SK-N-SH (cell line): ENCODE results near the gene DCK. TPM values are rescaled to one million over a fixed set of nuclear protein-coding genes. Genes with fewer than 3 reads are reported as not detected.

Experiments used
- CTCF ChIA-PET: fragments of 300-600, 350-600 bp; formaldehyde crosslinking; extraction: SDS; loops from one replicate; lab custom pipeline; 2021; lab: Yijun Ruan, JAX
- POLR2A ChIA-PET: fragments of 350-600 bp; sonication (Branson Sonifier 250); formaldehyde crosslinking; extraction: SDS; loops from one replicate; lab custom pipeline; 2020; ENCODE audit warnings: antibody characterized with exemption, inconsistent platforms; lab: Yijun Ruan, JAX
- DNase-seq: peaks from one replicate; pipeline ENCODE4 v3.0.0; 2012
- H2AFZ ChIP-seq: fragments of 200-600 bp; sonication (generic); 2 replicates; pipeline ENCODE4 v1.8.1; 2016; ENCODE audit warnings: antibody characterized with exemption, mild to moderate bottlenecking, low read depth
- H3F3A ChIP-seq: fragments of 200-600 bp; sonication (generic); replicated peaks from 2 replicates; pipeline ENCODE3; 2016; ENCODE audit warnings: antibody characterized with exemption, mild to moderate bottlenecking; ENCODE audit not compliant: insufficient read depth
- H3K27ac ChIP-seq, 2 experiments: fragments of 200-500 bp in 1 of 2; fragments of 200-600 bp in 1 of 2; sonication (Bioruptor generic) in 1 of 2; sonication (generic), shearing (Covaris generic) in 1 of 2; 2 replicates each; pipeline versions ENCODE4 v1.5.1 to v1.6.1; 2014 to 2016; ENCODE audit warnings: low read depth in 2 of 2, inconsistent platforms in 1 of 2, low read length in 1 of 2, mild to moderate bottlenecking in 1 of 2, mixed read lengths in 1 of 2
- H3K27me3 ChIP-seq: fragments of 200-600 bp; sonication (generic), shearing (Covaris generic); 2 replicates; pipeline ENCODE4 v1.6.1; 2016; ENCODE audit warnings: mixed run types; ENCODE audit not compliant: insufficient read depth
- H3K36me3 ChIP-seq, 2 experiments: fragments of 200-500 bp in 1 of 2; fragments of 200-600 bp in 1 of 2; sonication (Bioruptor generic) in 1 of 2; sonication (generic) in 1 of 2; replicated peaks in 1 of 2; 2 replicates each; pipeline versions ENCODE3 to v1.5.1; 2014 to 2016; ENCODE audit warnings: low read length in 1 of 2, mild to moderate bottlenecking in 1 of 2; ENCODE audit not compliant: insufficient read depth in 2 of 2, control insufficient read depth in 1 of 2
- H3K4me1 ChIP-seq, 2 experiments: fragments of 200-500 bp in 1 of 2; fragments of 200-600 bp in 1 of 2; sonication (Bioruptor generic) in 1 of 2; sonication (generic), shearing (Covaris generic) in 1 of 2; 2 replicates each; pipeline versions ENCODE4 v1.5.1 to v1.6.1; 2014 to 2016; ENCODE audit warnings: low read depth in 1 of 2, low read length in 1 of 2, mixed run types in 1 of 2; ENCODE audit not compliant: insufficient read depth in 2 of 2, control insufficient read depth in 1 of 2
- H3K4me2 ChIP-seq: fragments of 200-600 bp; sonication (generic), shearing (Covaris generic); 2 replicates; pipeline ENCODE4 v1.6.1; 2017; ENCODE audit warnings: mixed run types
- H3K4me3 ChIP-seq, 2 experiments: fragments of 200-500 bp in 1 of 2; fragments of 200-600 bp in 1 of 2; sonication (Bioruptor generic) in 1 of 2; sonication (generic), shearing (Covaris generic) in 1 of 2; 2 replicates each; pipeline versions ENCODE4 v1.5.1 to v1.8.1; 2014 to 2016; ENCODE audit warnings: low read depth in 2 of 2, inconsistent platforms in 1 of 2, low read length in 1 of 2, mild to moderate bottlenecking in 1 of 2, mixed read lengths in 1 of 2, moderate library complexity in 1 of 2
- H3K79me2 ChIP-seq: fragments of 200-600 bp; sonication (generic); 2 replicates; pipeline ENCODE4 v1.8.1; 2017; ENCODE audit warnings: mild to moderate bottlenecking; ENCODE audit not compliant: insufficient read depth
- H3K9ac ChIP-seq: fragments of 200-600 bp; sonication (generic); 2 replicates; pipeline ENCODE4 v1.6.1; 2017; ENCODE audit warnings: mixed run types
- H3K9me2 ChIP-seq: fragments of 200-600 bp; sonication (generic); 2 replicates; pipeline ENCODE4 v1.6.1; 2017; ENCODE audit warnings: mixed run types
- H3K9me3 ChIP-seq: fragments of 200-600 bp; sonication (generic); 2 replicates; pipeline ENCODE4 v1.6.1; 2017; ENCODE audit warnings: mixed run types, mild to moderate bottlenecking, moderate library complexity
- H4K20me1 ChIP-seq: fragments of 200-600 bp; sonication (generic); 2 replicates; pipeline ENCODE4 v1.6.1; 2017; ENCODE audit warnings: mild to moderate bottlenecking, mixed run types; ENCODE audit not compliant: insufficient read depth
- ELF1 ChIP-seq: IDR thresholded peaks from 2 replicates; pipeline ENCODE4 v1.4.0; 2012
- EP300 ChIP-seq, 2 experiments: IDR thresholded peaks; 2 replicates each; pipeline versions ENCODE4 v1.4.0 to v1.6.1; 2012; ENCODE audit warnings: borderline replicate concordance in 1 of 2, low read depth in 1 of 2, low read length in 1 of 2
- EZH2phosphoT487 ChIP-seq: fragments of 200-600 bp; sonication (generic); IDR thresholded peaks from 2 replicates; pipeline ENCODE4 v1.6.1; 2017; ENCODE audit warnings: low read depth, mixed run types, mild to moderate bottlenecking, antibody characterized with exemption, moderate library complexity, borderline replicate concordance
- FOSL2 ChIP-seq: IDR thresholded peaks from 2 replicates; pipeline ENCODE4 v1.4.0; 2012; ENCODE audit warnings: low read depth, mild to moderate bottlenecking, moderate library complexity, borderline replicate concordance
- FOXJ3 ChIP-seq: sonication (generic); formaldehyde crosslinking; IDR thresholded peaks from 2 replicates; pipeline ENCODE4 v1.5.1; 2020; ENCODE audit warnings: mild to moderate bottlenecking, missing genetic modification reagents
- GATA2 ChIP-seq: sonication (generic); formaldehyde crosslinking; IDR thresholded peaks from 2 replicates; pipeline ENCODE4 v1.5.0; 2020; ENCODE audit warnings: mild to moderate bottlenecking, missing genetic modification reagents
- JUND ChIP-seq: IDR thresholded peaks from 2 replicates; pipeline ENCODE4 v1.4.0; 2012
- MEF2A ChIP-seq: IDR thresholded peaks from 2 replicates; pipeline ENCODE4 v1.4.0; 2012; ENCODE audit warnings: low read depth, borderline replicate concordance
- NRF1 ChIP-seq: IDR thresholded peaks from 2 replicates; pipeline ENCODE4 v1.6.1; 2012; ENCODE audit warnings: low read depth, mild to moderate bottlenecking, low read length
- RCOR1 ChIP-seq: fragments of 150-350 bp; IDR thresholded peaks from 2 replicates; pipeline ENCODE4 v1.6.1; 2017; ENCODE audit warnings: antibody characterized with exemption, low read length
- REST ChIP-seq: IDR thresholded peaks from 2 replicates; pipeline ENCODE4 v1.6.1; 2012; ENCODE audit warnings: mild to moderate bottlenecking, low read depth, low read length, moderate library complexity
- SIN3A ChIP-seq: IDR thresholded peaks from 2 replicates; pipeline ENCODE4 v1.6.1; 2012; ENCODE audit warnings: low read depth, mild to moderate bottlenecking, low read length, moderate library complexity, borderline replicate concordance
- SMC3 ChIP-seq: IDR thresholded peaks from 2 replicates; pipeline ENCODE4 v1.6.1; 2012; ENCODE audit warnings: low read depth, low read length, improper control_type of control experiment
- TAF1 ChIP-seq: IDR thresholded peaks from 2 replicates; pipeline ENCODE4 v1.6.1; 2012; ENCODE audit warnings: low read depth, mild to moderate bottlenecking, low read length, moderate library complexity, borderline replicate concordance
- USF1 ChIP-seq: IDR thresholded peaks from 2 replicates; pipeline ENCODE4 v1.4.0; 2012; ENCODE audit warnings: low read depth, borderline replicate concordance
- YY1 ChIP-seq: IDR thresholded peaks from 2 replicates; pipeline ENCODE4 v1.4.0; 2012; ENCODE audit warnings: low read depth, mild to moderate bottlenecking
- ZBTB33 ChIP-seq: IDR thresholded peaks from 2 replicates; pipeline ENCODE4 v1.4.0; 2012; ENCODE audit warnings: low read depth, borderline replicate concordance
- WGBS: methylation state at CpG from one replicate; pipeline ENCODE4 v1.1.6; 2017; ENCODE audit warnings: low lambda C conversion rate; 5-methylcytosine and 5-hydroxymethylcytosine counted together
- polyA plus RNA-seq, 3 experiments: library from polyadenylated mRNA; depleted of rRNA; stranded (reverse); fragments of >200 nt; gene quantifications; 2 replicates each; pipeline ENCODE4 v1.2.3, GENCODE V29; 2012
- TF ChIP-seq, protein P1 (sequence below): fragments of 150-350 bp; IDR thresholded peaks from 2 replicates; pipeline ENCODE4 v1.6.1; 2017; ENCODE audit warnings: antibody characterized with exemption, low read length, low read depth, borderline replicate concordance

The DCK gene
- polyA plus RNA-seq, 1 of the 3 experiments (the other 2 are of a cell fraction), result 5.7 TPM

DNA sequence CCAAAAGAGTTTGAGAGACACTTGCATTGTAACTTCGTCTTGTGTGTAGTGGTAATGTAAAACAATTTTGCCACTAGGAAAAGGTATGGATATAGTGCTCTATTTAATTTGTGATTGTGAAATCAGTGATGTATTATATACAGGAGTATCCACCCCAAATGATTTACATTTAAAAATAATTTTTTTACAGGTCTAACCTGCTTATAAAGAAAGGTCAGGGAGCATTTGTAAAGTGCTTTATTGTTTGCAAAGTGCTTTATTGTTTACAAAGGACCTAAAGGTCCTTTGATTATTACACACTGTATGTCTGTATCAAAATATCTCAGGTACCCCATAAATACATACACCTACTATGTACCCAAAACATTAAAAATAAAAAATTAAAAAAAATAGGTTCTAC, 70.3 kb downstream of the DCK start (continued):
- TF ChIP-seq USF1, result no peak

DNA sequence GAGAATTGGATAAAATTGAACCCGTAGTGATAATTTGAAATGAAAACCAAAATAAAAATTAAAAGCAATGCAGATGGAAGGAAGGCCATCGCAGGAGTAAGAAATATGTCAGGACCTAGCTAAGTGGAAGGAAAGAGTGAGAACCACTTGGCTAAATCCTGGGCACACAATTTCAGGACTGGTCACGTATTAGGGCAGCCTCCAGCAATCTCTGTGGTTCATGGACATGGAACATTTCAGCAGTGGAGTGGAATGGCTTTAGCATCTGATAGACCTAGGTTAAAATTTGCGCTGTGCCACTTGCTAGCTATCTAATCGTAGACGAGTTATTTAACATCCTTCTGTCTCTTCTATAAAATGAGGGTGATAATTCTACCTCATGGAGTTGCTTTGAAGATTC, 71.1 kb downstream of the DCK start:
- TF ChIP-seq ZBTB33, result no peak
- TF ChIP-seq NRF1, result no peak
- TF ChIP-seq FOSL2, result no peak
- TF ChIP-seq ELF1, result no peak
- TF ChIP-seq RCOR1, result no peak
- no peak for TF ChIP-seq REST
- TF ChIP-seq FOXJ3 (CRISPR knock-in tag), result no peak
- TF ChIP-seq JUND, result no peak
- TF ChIP-seq GATA2 (CRISPR knock-in tag), result no peak
- no peak for TF ChIP-seq SMC3
- TF ChIP-seq, protein P1, sequence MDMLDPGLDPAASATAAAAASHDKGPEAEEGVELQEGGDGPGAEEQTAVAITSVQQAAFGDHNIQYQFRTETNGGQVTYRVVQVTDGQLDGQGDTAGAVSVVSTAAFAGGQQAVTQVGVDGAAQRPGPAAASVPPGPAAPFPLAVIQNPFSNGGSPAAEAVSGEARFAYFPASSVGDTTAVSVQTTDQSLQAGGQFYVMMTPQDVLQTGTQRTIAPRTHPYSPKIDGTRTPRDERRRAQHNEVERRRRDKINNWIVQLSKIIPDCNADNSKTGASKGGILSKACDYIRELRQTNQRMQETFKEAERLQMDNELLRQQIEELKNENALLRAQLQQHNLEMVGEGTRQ, result no peak
- no peak for TF ChIP-seq MEF2A
- no peak for TF ChIP-seq EP300 (IDR thresholded peaks at IDR 0.05; ENCODE audit: borderline replicate concordance in 1 of 2, low read depth in 1 of 2, low read length in 1 of 2)
- TF ChIP-seq EZH2phosphoT487, result no peak
- no peak for TF ChIP-seq SIN3A
- TF ChIP-seq TAF1, result no peak
- TF ChIP-seq YY1, result no peak
- TF ChIP-seq, all 33 proteins: peak for 0
- Histone ChIP-seq H3F3A (no peaks in the 10 kb centered on the region), H3K27ac (no peak overlapping the region), H4K20me1 (no peaks in the 10 kb centered on the region), H3K36me3 (no peaks in the 10 kb centered on the region), H3K4me1 (peaks cover 0 to 3% of the 10 kb centered on the region in 2 experiments; a peak in 2 of 4 replicates), H3K4me3 (no peak overlapping the region), H3K4me2 (no peak overlapping the region), H3K9me3 (no peaks in the 10 kb centered on the region), H2AFZ (no peak overlapping the region), H3K27me3 (no peaks in the 10 kb centered on the region; the same call in 1 of the 2 replicates), H3K79me2 (no peaks in the 10 kb centered on the region), H3K9me2 (no peaks in the 10 kb centered on the region), H3K9ac (no peak overlapping the region)
- POLR2A ChIA-PET, result no interaction called here
- WGBS, result 66% methylated on average over 6 of the region's 6 CpGs
- DNase-seq, result no peak
- CTCF ChIA-PET, result interaction anchor here (0.9 kb wide), 1 partner anchor 412 kb away, joined by 4 read pairs; no protein-coding TSS in a partner anchor
